OCI-LY1 (cell line): ENCODE measurements around the gene STX12.

Experiments used
- H2AFZ ChIP-seq: fragments of 200-600 bp; sonication (generic), shearing (Covaris generic); 2 replicates; pipeline ENCODE4 v1.6.0; 2014; ENCODE audit warnings: antibody characterized with exemption, mild to moderate bottlenecking, low read length
- H3F3A ChIP-seq: fragments of 200-600 bp; sonication (generic), shearing (Covaris generic); 2 replicates; pipeline ENCODE4 v1.6.0; 2014; ENCODE audit warnings: mild to moderate bottlenecking, antibody characterized with exemption, low read length, moderate library complexity; ENCODE audit not compliant: insufficient read depth
- H3K27ac ChIP-seq: fragments of 200-600 bp; sonication (generic); 2 replicates; pipeline ENCODE4 v1.5.1; 2014; ENCODE audit warnings: low read length, mixed run types, mild to moderate bottlenecking, low read depth; ENCODE audit not compliant: poor library complexity, severe bottlenecking
- H3K27me3 ChIP-seq: fragments of 200-600 bp; sonication (generic); 2 replicates; pipeline ENCODE4 v1.6.0; 2014; ENCODE audit warnings: antibody characterized with exemption, mild to moderate bottlenecking, low read length, moderate library complexity; ENCODE audit not compliant: insufficient read depth
- H3K36me3 ChIP-seq: fragments of 200-600 bp; sonication (generic); 2 replicates; pipeline ENCODE4 v1.6.1; 2014; ENCODE audit warnings: mild to moderate bottlenecking, antibody characterized with exemption, low read length, moderate library complexity, mixed read lengths; ENCODE audit not compliant: insufficient read depth
- H3K4me1 ChIP-seq: fragments of 200-600 bp; sonication (generic); 2 replicates; pipeline ENCODE4 v1.5.1; 2014; ENCODE audit warnings: mild to moderate bottlenecking, low read length, moderate library complexity; ENCODE audit not compliant: insufficient read depth, severe bottlenecking
- H3K4me2 ChIP-seq: fragments of 200-600 bp; sonication (generic), shearing (Covaris generic); 2 replicates; pipeline ENCODE4 v1.6.1; 2014; ENCODE audit warnings: low read length
- H3K4me3 ChIP-seq: fragments of 200-600 bp; sonication (generic); 2 replicates; pipeline ENCODE4 v1.5.1; 2014; ENCODE audit warnings: low read length, low read depth, mild to moderate bottlenecking, mixed read lengths; ENCODE audit not compliant: poor library complexity, severe bottlenecking
- H3K79me2 ChIP-seq: fragments of 200-600 bp; shearing (Covaris generic); 2 replicates; pipeline ENCODE4 v1.6.1; 2016; ENCODE audit warnings: mixed run types, low read length, mixed read lengths; ENCODE audit not compliant: insufficient read depth
- H3K9ac ChIP-seq: fragments of 200-600 bp; sonication (generic), shearing (Covaris generic); 2 replicates; pipeline ENCODE4 v1.6.1; 2014; ENCODE audit warnings: mild to moderate bottlenecking, low read length, mixed read lengths
- H3K9me2 ChIP-seq: fragments of 200-600 bp; sonication (generic), shearing (Covaris generic); 2 replicates; pipeline ENCODE4 v1.6.1; 2014; ENCODE audit warnings: low read depth, mild to moderate bottlenecking, low read length, mixed read lengths
- H3K9me3 ChIP-seq: fragments of 200-600 bp; shearing (Covaris generic); 2 replicates; pipeline ENCODE4 v1.6.1; 2014; ENCODE audit warnings: low read length, mixed read lengths
- H4K20me1 ChIP-seq: fragments of 200-600 bp; sonication (generic), shearing (Covaris generic); 2 replicates; pipeline ENCODE4 v1.6.0; 2016; ENCODE audit warnings: mild to moderate bottlenecking, low read length; ENCODE audit not compliant: insufficient read depth
- CTCF ChIP-seq: fragments of 200-600 bp; sonication (generic), shearing (Covaris generic); IDR thresholded peaks from 2 replicates; pipeline ENCODE4 v1.5.1; 2017; ENCODE audit warnings: mild to moderate bottlenecking, antibody characterized with exemption, low read length, moderate library complexity, mixed read lengths
- EZH2 ChIP-seq: fragments of 200-600 bp; sonication (generic), shearing (Covaris generic); IDR thresholded peaks from 2 replicates; pipeline ENCODE4 v1.8.0; 2017; ENCODE audit warnings: borderline replicate concordance, mixed run types, mild to moderate bottlenecking, antibody characterized with exemption, low read length, moderate library complexity, mixed read lengths

Gene STX12

GRCh38 chr1:27778056-27778455 is 5.0 kb downstream of the STX12 start:
- Histone ChIP-seq H3K4me1 (peaks cover 12% of the 10 kb centered on the region), H3F3A (no peaks in the 10 kb centered on the region), H3K27ac (no peak overlapping the region), H3K79me2 (peaks cover 32% of the 10 kb centered on the region), H2AFZ (no peak overlapping the region), H3K4me3 (no peak overlapping the region), H3K9me3 (no peaks in the 10 kb centered on the region), H4K20me1 (no peaks in the 10 kb centered on the region), H3K27me3 (no peaks in the 10 kb centered on the region), H3K9me2 (no peaks in the 10 kb centered on the region), H3K9ac (no peak overlapping the region), H3K36me3 (peaks cover 10% of the 10 kb centered on the region; the same call in 1 of the 2 replicates), H3K4me2 (no peak overlapping the region)
- no peak for TF ChIP-seq EZH2
- no peak for TF ChIP-seq CTCF

GRCh38 chr1:27779122-27779521 is 6.1 kb downstream of the STX12 start:
- Histone ChIP-seq H3K36me3 (peaks cover 10% of the 10 kb centered on the region; the same call in 1 of the 2 replicates), H3K9me3 (no peaks in the 10 kb centered on the region), H3K27ac (no peak overlapping the region), H3F3A (no peaks in the 10 kb centered on the region), H3K27me3 (no peaks in the 10 kb centered on the region), H3K9me2 (no peaks in the 10 kb centered on the region), H3K4me2 (no peak overlapping the region), H3K9ac (no peak overlapping the region), H3K4me3 (no peak overlapping the region), H4K20me1 (no peaks in the 10 kb centered on the region), H3K4me1 (peaks cover 8% of the 10 kb centered on the region), H2AFZ (no peak overlapping the region), H3K79me2 (peaks cover 23% of the 10 kb centered on the region)
- TF ChIP-seq EZH2: no peak
- no peak for TF ChIP-seq CTCF

GRCh38 chr1:27782950-27783349 is 9.9 kb downstream of the STX12 start:
- H3K4me2 ChIP-seq: no peak overlapping the region
- H3K79me2 ChIP-seq: peaks cover 12% of the 10 kb centered on the region
- H3K4me3 ChIP-seq: no peak overlapping the region
- H3K9me2 ChIP-seq: no peaks in the 10 kb centered on the region
- H3K9ac ChIP-seq: no peak overlapping the region
- no peaks in the 10 kb centered on the region for H3K27me3 ChIP-seq
- H3K36me3 ChIP-seq: no peaks in the 10 kb centered on the region
- no peak overlapping the region for H3K27ac ChIP-seq
- H2AFZ ChIP-seq: no peak overlapping the region
- no peaks in the 10 kb centered on the region for H3K9me3 ChIP-seq
- TF ChIP-seq EZH2: no peak
- no peak for TF ChIP-seq CTCF
- H3K4me1 ChIP-seq: no peaks in the 10 kb centered on the region
- H3F3A ChIP-seq: no peaks in the 10 kb centered on the region
- H4K20me1 ChIP-seq: no peaks in the 10 kb centered on the region
